SK-N-SH treated with all-trans-retinoic acid at 6 μM for 48 hours (cell line): ENCODE measurements around the gene BACH2.

ENCODE experiments used
- PATZ1 ChIP-seq: fragments of 250-450 bp; sonication (Bioruptor Pico); IDR thresholded peaks from 2 replicates; pipeline ENCODE4 v1.8.0; 2020; ENCODE audit warnings: mild to moderate bottlenecking, moderate library complexity, borderline replicate concordance
- PPARA ChIP-seq: fragments of 250-450 bp; sonication (Bioruptor Pico); IDR thresholded peaks from 2 replicates; pipeline ENCODE4 v1.5.0; 2020; ENCODE audit warnings: mild to moderate bottlenecking, borderline replicate concordance
- SNAI2 ChIP-seq: fragments of 250-450 bp; sonication (Bioruptor Pico); IDR thresholded peaks from 2 replicates; pipeline ENCODE4 v1.5.0; 2020; ENCODE audit warnings: mild to moderate bottlenecking, moderate library complexity

DNA sequence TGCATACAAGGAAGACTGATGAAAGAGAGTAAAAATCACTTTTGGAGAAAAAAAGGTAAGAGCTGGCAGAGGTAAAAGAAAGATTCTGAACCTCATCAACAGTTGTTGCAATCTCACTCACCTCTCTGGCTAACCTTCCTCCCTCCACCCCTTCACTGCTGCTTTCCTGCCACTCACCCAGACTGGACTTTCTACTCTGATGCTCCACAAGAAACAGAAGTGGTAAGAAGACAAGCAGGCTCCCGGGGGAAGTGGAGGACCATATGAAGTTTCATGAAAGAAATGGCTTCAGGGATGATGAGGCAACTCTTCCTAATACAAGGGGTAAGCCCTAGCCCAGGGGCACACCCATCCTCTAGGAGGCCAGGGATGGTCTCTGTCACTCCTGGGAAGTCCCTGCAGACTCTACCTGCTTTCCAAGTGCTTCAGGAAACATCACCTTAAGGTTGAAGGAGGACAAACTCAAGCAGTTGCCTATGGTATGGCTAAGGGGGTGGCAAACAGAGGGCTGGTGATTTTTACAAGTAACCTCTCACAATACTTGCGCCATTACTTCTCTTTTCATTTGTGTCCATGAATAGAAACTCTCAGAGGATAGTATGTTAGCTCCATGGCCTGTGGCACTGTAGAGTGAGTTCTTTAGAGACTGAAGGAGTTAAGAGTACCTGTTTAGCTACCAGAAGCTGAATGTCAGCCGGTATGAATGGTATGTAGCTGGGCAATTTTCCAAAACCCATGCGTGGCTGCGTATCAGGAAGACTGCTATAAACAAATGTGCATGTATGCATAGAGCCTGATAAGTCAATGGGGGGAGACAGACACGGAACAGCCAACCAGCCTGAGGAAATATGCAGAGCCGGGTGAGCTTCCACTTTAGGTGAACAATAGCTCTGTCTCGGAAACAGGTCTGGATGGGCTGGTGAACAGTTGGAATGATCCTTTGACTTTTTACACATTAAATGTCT is 112.0 kb downstream of the BACH2 start:
- TF ChIP-seq PPARA, result no peak
- TF ChIP-seq PATZ1 (CRISPR knock-in tag), result no peak
- TF ChIP-seq SNAI2 (CRISPR knock-in tag), result no peak
